Subcutaneous adipose tissue (tissue), 4 donors: ENCODE data around the gene HIF1A. TPM values are rescaled to one million over a fixed set of nuclear protein-coding genes. Genes with fewer than 3 reads are reported as not detected.

ENCODE experiments used
- total RNA-seq, 4 donors: library from RNA; depleted of rRNA; stranded (reverse); fragments of >200 nt; gene quantifications; one replicate each; pipeline ENCODE4 v1.1.0, GENCODE V29; 2016
- TF ChIP-seq, protein P1 (sequence below): fragments of 450-650 bp; IDR thresholded peaks from one replicate; pipeline ENCODE4 v1.5.1; 2016; ENCODE audit warnings: low read depth, mild to moderate bottlenecking, control low read depth, antibody characterized with exemption, moderate library complexity

HIF1A gene
- total RNA-seq, 4 donors from 2014 or later: 53.1 to 253 (median 98.6) TPM

DNA sequence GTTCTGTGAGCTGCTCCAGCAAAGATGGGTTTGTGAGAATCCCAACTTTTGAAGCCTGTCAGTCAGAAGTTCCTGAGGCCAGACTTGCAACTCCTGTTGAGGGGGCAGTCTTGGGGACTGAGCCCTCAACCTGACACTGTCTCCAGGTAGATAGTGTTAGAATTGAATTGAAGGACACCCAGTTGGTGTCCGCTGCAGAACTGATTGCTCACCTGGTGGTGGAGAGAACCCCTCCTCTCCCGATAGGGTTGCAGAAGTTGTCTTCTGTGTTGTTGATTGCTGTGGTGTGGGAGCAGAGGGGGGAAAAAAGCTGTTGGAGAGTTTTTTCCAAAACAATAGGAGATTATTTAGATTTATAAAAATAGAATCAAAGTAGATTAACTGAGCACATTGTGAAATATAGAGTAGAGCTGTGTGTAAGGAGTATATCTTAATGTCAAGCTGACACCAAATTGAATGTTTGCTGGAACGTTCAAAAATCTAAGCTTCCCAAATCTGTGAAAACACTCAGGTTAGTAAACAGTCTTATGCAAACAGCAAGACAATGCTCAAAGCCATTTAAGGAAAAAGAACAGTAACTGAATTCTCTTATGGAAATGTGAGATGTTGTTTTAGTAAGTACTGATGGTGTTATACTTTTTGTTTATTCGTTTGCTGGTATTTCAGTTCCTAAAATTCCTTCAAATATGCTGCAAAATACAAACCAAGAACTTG lies 18.6 kb downstream of the HIF1A start:
- TF ChIP-seq, protein P1, sequence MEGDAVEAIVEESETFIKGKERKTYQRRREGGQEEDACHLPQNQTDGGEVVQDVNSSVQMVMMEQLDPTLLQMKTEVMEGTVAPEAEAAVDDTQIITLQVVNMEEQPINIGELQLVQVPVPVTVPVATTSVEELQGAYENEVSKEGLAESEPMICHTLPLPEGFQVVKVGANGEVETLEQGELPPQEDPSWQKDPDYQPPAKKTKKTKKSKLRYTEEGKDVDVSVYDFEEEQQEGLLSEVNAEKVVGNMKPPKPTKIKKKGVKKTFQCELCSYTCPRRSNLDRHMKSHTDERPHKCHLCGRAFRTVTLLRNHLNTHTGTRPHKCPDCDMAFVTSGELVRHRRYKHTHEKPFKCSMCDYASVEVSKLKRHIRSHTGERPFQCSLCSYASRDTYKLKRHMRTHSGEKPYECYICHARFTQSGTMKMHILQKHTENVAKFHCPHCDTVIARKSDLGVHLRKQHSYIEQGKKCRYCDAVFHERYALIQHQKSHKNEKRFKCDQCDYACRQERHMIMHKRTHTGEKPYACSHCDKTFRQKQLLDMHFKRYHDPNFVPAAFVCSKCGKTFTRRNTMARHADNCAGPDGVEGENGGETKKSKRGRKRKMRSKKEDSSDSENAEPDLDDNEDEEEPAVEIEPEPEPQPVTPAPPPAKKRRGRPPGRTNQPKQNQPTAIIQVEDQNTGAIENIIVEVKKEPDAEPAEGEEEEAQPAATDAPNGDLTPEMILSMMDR: no peak

- TF ChIP-seq, protein P1: no peak
Observed at GRCh38 chr14:61716956-61717355, 21.6 kb downstream of the HIF1A start.

- TF ChIP-seq, protein P1: no peak
Observed at GRCh38 chr14:61718039-61718438, 22.7 kb downstream of the HIF1A start.

GRCh38 chr14:61719344-61720293 lies 24.3 kb downstream of the HIF1A start:
- TF ChIP-seq, protein P1: no peak

DNA sequence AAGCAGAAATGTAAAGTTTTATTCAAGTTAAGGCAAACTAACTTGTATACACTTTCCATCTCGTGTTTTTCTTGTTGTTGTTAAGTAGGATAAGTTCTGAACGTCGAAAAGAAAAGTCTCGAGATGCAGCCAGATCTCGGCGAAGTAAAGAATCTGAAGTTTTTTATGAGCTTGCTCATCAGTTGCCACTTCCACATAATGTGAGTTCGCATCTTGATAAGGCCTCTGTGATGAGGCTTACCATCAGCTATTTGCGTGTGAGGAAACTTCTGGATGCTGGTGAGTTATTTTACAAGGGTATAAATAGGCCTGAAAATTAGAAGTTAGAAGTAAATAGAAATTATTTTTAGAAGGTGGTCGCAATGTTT lies 25.0 kb downstream of the HIF1A start:
- TF ChIP-seq, protein P1: no peak

DNA sequence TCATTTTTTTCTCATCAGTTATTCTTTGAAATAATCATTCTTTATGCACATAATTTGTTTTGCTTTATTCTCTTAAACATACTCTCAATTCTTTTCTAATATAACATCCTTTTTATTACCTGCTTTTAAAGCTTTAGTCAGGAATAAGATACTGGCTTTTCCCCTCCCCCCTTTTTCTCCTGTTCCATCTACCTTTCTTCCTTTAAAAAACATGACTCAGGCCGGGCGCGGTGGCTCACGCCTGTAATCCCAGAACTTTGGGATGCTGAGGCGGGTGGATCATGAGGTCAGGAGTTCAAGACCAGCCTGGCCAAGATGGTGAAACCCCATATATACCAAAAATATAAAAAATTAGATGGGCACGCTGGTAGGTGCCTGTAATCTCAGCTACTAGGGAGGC lies 25.4 kb downstream of the HIF1A start:
- TF ChIP-seq, protein P1: no peak

DNA sequence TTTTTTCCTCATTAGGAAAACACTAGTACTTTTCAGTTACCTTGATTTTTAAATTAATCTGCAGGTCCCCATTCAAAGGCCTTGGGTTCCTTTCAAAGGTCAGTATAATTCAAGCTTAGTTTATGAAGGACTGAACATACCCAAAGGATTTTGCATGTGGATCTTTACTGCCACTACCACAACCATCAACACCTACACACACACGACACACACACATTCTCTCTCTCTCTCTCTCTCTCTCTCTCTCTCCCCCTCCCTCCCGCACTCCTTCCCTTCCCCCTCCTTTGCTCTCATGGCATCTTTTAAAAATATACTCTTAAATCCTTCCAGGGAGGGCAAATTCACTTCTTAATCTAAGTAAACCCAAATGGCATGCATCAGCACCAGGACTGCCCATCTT lies 28.8 kb downstream of the HIF1A start:
- TF ChIP-seq, protein P1: no peak
